ENCODE results near the gene KIF3C.
"Not testable (repeated sequence)": the region's sequence is repeated elsewhere in the genome, so short reads cannot be mapped to it uniquely, and the experiment has no call there.

Gene KIF3C

DNA sequence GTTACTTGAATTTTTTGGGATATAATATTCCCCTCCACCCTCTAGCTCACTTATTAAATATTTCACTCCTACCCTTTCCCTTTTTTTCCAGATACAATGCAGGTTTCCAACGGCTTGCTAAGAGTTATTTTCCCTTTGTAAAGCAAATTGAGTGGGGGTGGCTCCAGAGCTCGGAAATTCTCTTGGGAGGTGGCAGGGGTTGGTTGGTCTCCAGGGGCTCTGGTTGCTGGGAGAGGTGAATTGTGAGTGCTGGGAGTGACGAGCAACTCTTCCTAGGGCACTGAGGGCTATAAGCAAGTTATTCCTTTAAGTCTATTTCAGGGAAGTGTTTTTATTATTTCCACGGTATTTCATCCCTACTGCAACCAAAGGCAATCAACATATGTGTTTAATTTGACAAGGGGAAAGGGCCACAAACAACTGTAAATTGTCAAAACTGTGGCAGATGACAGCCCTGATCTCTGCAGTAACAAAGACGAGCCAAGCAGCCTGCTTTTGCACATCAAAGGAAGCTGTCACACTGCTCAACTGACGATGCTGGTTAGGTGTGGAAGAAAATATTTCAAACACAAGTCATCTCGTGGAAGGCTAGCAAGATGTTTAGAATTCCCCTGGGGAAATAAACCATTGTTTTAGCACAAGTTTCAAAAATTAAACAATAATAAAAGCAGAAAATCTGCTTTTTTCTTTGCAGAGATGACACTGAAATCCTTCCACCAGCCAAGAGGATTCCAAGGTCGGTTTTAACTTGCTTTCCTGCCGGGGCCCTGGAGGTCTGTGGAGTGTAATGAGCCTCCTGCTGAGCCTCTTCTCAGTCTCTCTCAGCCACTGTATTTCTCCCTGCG lies 69.2 kb downstream of the KIF3C start:
- Histone ChIP-seq H3K27me3 (no peaks in the 10 kb centered on the region), H3K4me1 (peaks cover 8% of the 10 kb centered on the region), H3K9me3 (no peaks in the 10 kb centered on the region), H3K36me3 (no peaks in the 10 kb centered on the region), H3K4me3 (ENCODE audit: low read depth, low read length) (peak overlapping the region; percentile 12; the same call in 1 of the 2 replicates)
- TF ChIP-seq, protein P1, sequence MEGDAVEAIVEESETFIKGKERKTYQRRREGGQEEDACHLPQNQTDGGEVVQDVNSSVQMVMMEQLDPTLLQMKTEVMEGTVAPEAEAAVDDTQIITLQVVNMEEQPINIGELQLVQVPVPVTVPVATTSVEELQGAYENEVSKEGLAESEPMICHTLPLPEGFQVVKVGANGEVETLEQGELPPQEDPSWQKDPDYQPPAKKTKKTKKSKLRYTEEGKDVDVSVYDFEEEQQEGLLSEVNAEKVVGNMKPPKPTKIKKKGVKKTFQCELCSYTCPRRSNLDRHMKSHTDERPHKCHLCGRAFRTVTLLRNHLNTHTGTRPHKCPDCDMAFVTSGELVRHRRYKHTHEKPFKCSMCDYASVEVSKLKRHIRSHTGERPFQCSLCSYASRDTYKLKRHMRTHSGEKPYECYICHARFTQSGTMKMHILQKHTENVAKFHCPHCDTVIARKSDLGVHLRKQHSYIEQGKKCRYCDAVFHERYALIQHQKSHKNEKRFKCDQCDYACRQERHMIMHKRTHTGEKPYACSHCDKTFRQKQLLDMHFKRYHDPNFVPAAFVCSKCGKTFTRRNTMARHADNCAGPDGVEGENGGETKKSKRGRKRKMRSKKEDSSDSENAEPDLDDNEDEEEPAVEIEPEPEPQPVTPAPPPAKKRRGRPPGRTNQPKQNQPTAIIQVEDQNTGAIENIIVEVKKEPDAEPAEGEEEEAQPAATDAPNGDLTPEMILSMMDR (IDR thresholded peaks at IDR 0.05; ENCODE audit: low read depth, low read length), result no peak
- DNase-seq, result peak; percentile 30

DNA sequence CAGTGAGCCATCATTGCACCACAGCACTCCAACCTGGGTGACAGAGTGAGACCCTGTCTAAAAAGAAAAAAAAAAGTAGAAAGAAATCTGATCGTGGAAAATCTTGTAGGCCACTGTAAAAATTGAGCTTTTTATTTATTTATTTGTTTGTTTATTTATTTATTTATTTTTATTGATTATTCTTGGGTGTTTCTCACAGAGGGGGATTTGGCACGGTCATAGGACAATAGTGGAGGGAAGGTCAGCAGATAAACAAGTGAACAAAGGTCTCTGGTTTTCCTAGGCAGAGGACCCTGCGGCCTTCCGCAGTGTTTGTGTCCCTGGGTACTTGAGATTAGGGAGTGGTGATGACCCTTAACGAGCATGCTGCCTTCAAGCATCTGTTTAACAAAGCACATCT lies 72.7 kb downstream of the KIF3C start:
- not testable (repeated sequence) for H3K36me3 ChIP-seq; H3K9me3 ChIP-seq; H3K4me3 ChIP-seq (ENCODE audit: low read depth, low read length); H3K27me3 ChIP-seq; H3K4me1 ChIP-seq; DNase-seq

DNA sequence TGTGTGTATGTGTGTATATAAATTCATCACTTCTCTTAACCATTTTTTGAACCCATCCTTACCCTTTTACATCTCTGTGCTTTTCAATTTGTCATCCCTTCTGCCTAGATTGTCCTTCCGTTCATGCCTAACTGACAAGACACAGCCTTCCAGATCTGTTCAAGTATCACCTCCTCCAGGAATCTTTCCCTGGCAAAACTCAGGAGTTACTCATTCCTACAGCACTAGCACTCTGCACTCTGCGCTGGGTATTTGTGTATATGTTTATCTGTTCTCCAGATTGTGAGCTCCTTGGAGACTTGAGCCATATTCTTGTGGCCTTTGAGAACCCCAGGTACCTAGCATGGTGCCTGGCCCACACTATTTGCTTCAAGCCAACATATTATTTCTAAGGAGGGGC lies 77.2 kb downstream of the KIF3C start:
- Histone ChIP-seq H3K27me3 (no peaks in the 10 kb centered on the region), H3K4me1 (no peaks in the 10 kb centered on the region), H3K4me3 (ENCODE audit: low read depth, low read length) (no peak overlapping the region), H3K9me3 (no peaks in the 10 kb centered on the region), H3K36me3 (no peaks in the 10 kb centered on the region)
- TF ChIP-seq, protein P1 (IDR thresholded peaks at IDR 0.05; ENCODE audit: low read depth, low read length), result no peak
- no peak for DNase-seq

DNA sequence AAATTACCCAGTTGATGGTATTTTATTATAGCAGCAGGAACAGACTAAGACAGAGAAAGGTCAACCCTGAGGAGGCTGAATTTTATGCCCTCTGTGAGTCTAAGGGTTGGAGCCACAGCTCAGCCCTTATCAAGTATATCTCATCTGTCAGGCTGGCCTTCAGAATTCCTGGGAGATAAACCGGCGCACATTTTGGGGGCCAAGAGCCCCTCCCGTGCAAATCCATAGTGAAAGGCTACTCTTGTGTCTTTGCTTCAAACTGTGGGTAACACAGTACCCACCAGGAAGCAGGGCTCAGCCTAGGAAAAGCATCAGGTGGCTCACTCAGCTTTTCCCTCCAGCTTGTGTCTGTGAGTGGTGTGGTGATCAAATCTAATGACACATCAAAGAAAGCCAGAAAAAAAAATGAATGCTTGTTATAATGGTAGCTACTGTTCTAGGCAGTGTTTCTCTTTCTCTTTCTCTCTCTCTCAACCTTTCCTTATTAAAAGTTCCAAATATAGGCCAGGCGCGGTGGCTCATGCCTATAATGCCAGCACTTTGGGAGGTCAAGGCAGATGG lies 79.0 kb downstream of the KIF3C start:
- TF ChIP-seq, protein P1 (IDR thresholded peaks at IDR 0.05; ENCODE audit: low read depth, low read length), result no peak
- Histone ChIP-seq H3K4me3 (ENCODE audit: low read depth, low read length) (no peak overlapping the region), H3K27me3 (no peaks in the 10 kb centered on the region), H3K4me1 (no peaks in the 10 kb centered on the region), H3K36me3 (no peaks in the 10 kb centered on the region), H3K9me3 (no peaks in the 10 kb centered on the region)
- no peak for DNase-seq

DNA sequence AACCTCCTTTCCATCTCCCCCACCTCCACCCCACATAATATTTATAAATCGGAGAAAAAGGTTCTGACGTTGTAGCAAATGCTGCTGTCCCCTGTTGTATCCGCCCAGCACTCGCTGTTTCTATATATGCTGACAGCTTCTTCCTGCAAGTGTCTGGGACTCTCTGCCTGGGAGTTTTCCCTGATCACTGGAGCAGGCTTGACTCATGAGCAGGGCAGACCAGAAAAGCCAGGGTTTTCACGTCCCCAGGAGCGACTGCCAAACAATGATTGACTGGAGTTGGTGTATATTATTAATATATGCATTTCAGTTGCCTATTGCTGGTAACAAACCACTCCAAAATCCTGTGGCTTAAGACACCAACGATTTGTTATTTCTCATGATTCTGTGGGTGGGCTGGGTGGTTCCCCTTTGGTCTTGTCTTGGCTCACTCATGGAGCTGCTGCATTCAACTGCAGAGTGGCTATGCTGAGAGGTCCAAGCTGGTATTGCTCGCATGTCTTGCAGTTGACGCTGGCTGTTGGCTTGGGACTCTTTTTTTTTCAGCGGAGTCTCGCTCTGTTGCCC lies 82.8 kb downstream of the KIF3C start:
- Histone ChIP-seq H3K9me3 (no peaks in the 10 kb centered on the region), H3K4me1 (peaks cover under 1% of the 10 kb centered on the region; the same call in 1 of the 2 replicates), H3K4me3 (ENCODE audit: low read depth, low read length) (no peak overlapping the region), H3K36me3 (no peaks in the 10 kb centered on the region), H3K27me3 (no peaks in the 10 kb centered on the region)
- no peak for DNase-seq
- TF ChIP-seq, protein P1 (IDR thresholded peaks at IDR 0.05; ENCODE audit: low read depth, low read length), result no peak

DNA sequence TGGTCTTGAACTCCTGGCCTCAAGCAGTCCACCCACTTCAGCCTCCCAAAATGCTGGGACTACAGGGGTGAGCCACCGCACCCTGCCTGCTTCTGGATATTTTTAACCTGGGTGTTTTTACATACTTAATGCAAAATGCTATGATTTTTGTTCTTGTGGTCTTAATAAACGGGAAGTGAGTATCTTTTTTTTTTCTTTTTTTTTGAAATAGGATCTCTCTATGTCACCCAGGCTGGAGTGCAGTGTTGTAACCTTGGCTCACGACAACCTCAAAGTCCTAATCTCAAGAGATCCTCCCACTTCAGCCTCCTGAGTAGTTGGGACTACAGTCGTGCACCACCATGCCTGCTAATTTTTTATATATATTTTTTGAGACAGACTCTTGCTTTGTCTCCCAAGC lies 84.8 kb downstream of the KIF3C start:
- Histone ChIP-seq H3K4me3 (ENCODE audit: low read depth, low read length) (no peak overlapping the region), H3K4me1 (peaks cover 3% of the 10 kb centered on the region; the same call in 1 of the 2 replicates), H3K36me3 (no peaks in the 10 kb centered on the region), H3K27me3 (no peaks in the 10 kb centered on the region), H3K9me3 (no peaks in the 10 kb centered on the region)
- no peak for DNase-seq
- TF ChIP-seq, protein P1 (IDR thresholded peaks at IDR 0.05; ENCODE audit: low read depth, low read length), result no peak

DNA sequence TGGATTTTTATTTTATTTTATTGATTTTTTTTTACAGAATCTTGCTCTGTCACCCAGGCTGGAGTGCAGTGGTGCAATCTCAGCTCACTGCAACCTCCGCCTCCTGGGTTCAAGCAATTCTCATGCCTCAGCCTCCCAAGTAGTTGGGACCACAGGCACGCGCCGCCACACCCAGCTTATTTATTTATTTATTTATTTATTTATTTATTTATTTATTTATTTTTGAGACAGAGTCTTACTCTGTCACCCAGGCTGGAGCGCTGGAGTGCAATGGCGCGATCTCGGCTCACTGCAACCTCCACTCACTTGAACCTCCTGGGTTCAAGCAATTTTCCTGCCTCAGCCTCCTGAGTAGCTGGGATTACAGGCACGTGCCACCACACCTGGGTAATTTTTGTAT lies 86.0 kb downstream of the KIF3C start:
- not testable (repeated sequence) for H3K27me3 ChIP-seq; H3K4me3 ChIP-seq (ENCODE audit: low read depth, low read length); DNase-seq; H3K36me3 ChIP-seq; H3K9me3 ChIP-seq; H3K4me1 ChIP-seq

Measured in BE2C (cell line).